Thoracic aorta (tissue), 2 donors: ENCODE results near the gene FOXL3. TPM values are rescaled to one million over a fixed set of nuclear protein-coding genes. Genes with fewer than 3 reads are reported as not detected.
A peak's percentile ranks its signal among the peaks of the same experiment; 100 is the strongest.

Experiments used
- ATAC-seq: fragments of 150-250 bp; one replicate; pipeline ENCODE4 v1.8.0; 2017; ENCODE audit warnings: low read depth; ENCODE audit not compliant: insufficient number of reproducible peaks, low FRiP score
- DNase-seq: peaks from one replicate; pipeline ENCODE4 v3.0.0-alpha.2; 2020; ENCODE audit warnings: low spot score
- H3K27ac ChIP-seq, 2 donors: fragments of 200-600 bp; sonication (generic); 1 replicate in 1 of 2; 2 replicates in 1 of 2; pipeline ENCODE4 v1.5.1; 2016; ENCODE audit warnings: mild to moderate bottlenecking in 2 of 2, moderate library complexity in 2 of 2
- H3K27me3 ChIP-seq: fragments of 200-600 bp; sonication (generic); replicated peaks from 2 replicates; pipeline ENCODE4 v1.6.0; 2016; ENCODE audit warnings: mild to moderate bottlenecking; ENCODE audit not compliant: insufficient read depth
- H3K36me3 ChIP-seq: fragments of 200-600 bp; sonication (generic); one replicate; pipeline ENCODE4 v1.5.1; 2016
- H3K4me1 ChIP-seq, 2 donors: fragments of 200-600 bp; sonication (generic); 1 replicate in 1 of 2; 2 replicates in 1 of 2; pipeline versions ENCODE4 v1.5.1 to v1.6.0; 2016; ENCODE audit warnings: low read depth in 2 of 2, mild to moderate bottlenecking in 1 of 2; ENCODE audit not compliant: control insufficient read depth in 1 of 2
- H3K4me3 ChIP-seq: fragments of 200-600 bp; sonication (generic); 2 replicates; pipeline ENCODE4 v1.5.1; 2016; ENCODE audit warnings: mild to moderate bottlenecking
- H3K9me3 ChIP-seq: fragments of 200-600 bp; sonication (generic); 2 replicates; pipeline ENCODE4 v1.5.1; 2016
- CTCF ChIP-seq: fragments of 200-600 bp; sonication (generic); IDR thresholded peaks from one replicate; pipeline ENCODE4 v1.5.1; 2019; ENCODE audit warnings: antibody characterized with exemption
- total RNA-seq, 2 donors: library from RNA; depleted of rRNA; stranded (reverse); fragments of >200 nt; gene quantifications; one replicate each; pipeline versions ENCODE4 v1.1.0 to v1.2.3, GENCODE V29; 2016

The FOXL3 gene
- total RNA-seq, 2 donors from 2014 or later = not detected

DNA sequence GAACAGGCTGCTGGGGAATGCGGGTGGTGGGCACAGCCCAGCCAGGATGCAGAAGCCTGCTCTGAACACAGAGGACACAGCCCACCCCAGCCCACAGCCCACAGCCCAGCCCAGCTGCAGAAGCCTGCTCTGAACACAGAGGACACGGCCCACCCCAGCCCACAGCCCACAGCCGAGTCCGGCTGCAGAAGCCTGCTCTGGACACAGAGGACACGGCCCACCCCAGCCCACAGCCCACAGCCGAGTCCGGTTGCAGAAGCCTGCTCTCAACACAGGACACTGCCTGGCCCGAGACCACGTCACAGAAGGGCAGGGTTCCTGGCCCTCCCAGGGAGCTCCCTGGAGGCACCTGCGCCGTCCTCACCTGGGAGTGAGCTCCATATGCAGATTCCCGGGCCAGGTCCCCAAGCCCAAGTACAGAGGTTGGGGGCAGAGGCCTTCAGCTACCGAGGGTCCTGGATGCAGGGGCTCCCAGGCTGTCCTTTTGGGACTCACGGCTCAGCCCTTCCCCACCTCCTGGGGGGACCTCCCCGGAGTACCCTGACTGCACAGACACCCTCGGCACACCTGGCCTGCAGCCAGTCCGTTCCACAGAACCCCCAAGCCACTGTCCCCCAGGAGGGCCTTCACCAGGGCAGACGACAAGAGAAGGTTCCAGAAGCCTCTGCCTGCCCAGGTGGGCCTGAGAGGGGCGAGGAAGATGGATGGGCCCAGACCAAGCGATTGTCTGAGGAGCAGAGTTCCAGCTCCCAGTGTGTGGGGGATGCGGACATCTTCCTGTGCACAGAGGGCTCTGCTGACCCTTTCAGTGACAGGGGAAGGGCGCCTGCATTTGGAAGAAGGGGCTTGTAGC lies 23.7 kb upstream of the FOXL3 start:
- peaks cover 2% of the 10 kb centered on the region for H3K36me3 ChIP-seq
- ATAC-seq (no peak), DNase-seq (no peak)
- no peak overlapping the region for H3K4me3 ChIP-seq
- H3K4me1 ChIP-seq = no peaks in the 10 kb centered on the region
- no peak overlapping the region for H3K27ac ChIP-seq
- no peak for TF ChIP-seq CTCF
- no peaks in the 10 kb centered on the region for H3K27me3 ChIP-seq
- peaks cover 4% of the 10 kb centered on the region for H3K9me3 ChIP-seq

DNA sequence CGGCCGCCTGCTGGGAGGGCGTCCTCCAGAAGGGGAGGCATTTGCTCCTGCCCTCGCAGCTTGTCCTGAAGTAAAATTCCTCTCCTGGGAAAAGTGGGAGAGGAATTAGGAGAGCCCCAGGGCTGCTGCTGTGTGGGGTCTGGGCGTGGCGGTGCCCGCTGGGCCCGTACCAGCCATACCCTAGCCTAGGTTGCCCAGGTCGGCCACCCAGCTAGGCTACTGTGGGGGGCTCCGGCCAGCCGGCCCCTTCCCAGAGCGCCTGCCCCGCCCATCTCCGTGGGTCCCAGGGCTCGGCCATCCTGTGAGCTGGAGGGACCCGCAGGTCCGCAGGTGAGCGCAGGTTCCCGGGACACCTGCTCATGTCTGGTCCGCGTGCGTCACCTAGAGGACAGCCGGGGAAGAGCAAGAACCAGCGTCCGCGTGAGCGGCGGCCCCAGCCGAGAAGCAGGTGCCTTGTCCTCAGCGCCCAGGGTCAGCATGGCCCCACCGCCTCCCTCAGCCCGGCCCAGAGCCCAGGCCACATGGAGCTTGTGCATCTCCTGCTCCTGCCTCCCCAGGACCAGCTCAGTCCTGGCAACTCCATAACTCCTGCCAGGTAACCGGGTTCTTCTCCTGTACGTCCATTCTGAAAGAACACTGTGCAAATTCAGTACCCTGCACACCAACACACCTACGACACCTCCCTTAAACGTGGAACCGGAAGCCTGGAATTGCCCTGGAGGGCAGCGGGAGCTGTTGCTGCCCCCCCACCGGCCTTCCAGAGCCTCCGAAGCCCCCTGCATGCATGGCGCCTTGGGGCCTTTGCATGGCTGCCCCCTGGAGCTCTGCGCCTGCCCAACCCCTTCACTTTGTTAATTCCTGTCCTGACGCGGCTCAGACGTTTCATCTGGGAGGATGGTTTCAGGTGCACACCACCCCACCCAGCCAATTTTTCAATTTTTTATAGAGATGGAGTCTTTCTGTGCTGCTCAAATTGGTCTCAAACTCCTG lies 22.8 kb upstream of the FOXL3 start:
- DNase-seq = no peak

DNA sequence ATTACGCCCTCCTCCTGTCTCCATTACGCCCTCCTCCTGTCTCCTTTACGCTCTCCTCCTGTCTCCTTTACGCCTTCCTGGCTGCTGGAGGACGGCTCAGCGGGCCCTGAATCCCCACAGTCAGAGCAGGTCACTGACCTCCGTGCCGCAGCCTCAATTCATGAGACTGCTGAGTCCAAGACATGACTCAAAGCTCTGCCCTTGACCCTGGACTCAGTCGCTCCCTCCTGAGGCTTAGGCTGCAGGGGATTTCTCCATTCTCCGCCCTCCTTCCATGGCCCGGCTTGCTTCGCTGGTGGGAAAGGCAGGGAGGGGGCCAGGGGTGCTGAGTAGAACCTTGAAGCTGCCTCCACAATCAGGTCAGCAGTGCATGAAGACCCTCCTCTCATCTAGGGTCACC lies 21.0 kb upstream of the FOXL3 start:
- no peak for TF ChIP-seq CTCF
- Histone ChIP-seq H3K27ac (no peak overlapping the region), H3K36me3 (no peaks in the 10 kb centered on the region), H3K4me1 (no peaks in the 10 kb centered on the region), H3K27me3 (no peaks in the 10 kb centered on the region), H3K4me3 (no peak overlapping the region), H3K9me3 (peaks cover 15% of the 10 kb centered on the region)
- ATAC-seq = no peak
- no peak for DNase-seq

More for the DNA sequence above, 22.8 kb upstream of the FOXL3 start:
- no peak overlapping the region for H3K27ac ChIP-seq
- H3K4me1 ChIP-seq = no peaks in the 10 kb centered on the region
- peaks cover 4% of the 10 kb centered on the region for H3K9me3 ChIP-seq
- peak; percentile 49 for TF ChIP-seq CTCF
- H3K27me3 ChIP-seq = no peaks in the 10 kb centered on the region
- no peaks in the 10 kb centered on the region for H3K36me3 ChIP-seq
- ATAC-seq = no peak
- no peak overlapping the region for H3K4me3 ChIP-seq

- DNase-seq = no peak
- TF ChIP-seq CTCF = no peak
- no peak overlapping the region for H3K27ac ChIP-seq
Measured at GRCh38 chr7:269721-270120, 20.2 kb upstream of the FOXL3 start.

More at GRCh38 chr7:269721-270120, 20.2 kb upstream of the FOXL3 start:
- ATAC-seq = no peak
- Histone ChIP-seq H3K36me3 (no peaks in the 10 kb centered on the region), H3K4me3 (no peak overlapping the region), H3K9me3 (peaks cover 18% of the 10 kb centered on the region), H3K27me3 (no peaks in the 10 kb centered on the region), H3K4me1 (no peaks in the 10 kb centered on the region)
